Kasumi-1 (cell line): Measurements from ENCODE around the gene TCERG1L.
"Not testable (repeated sequence)": the region's sequence is repeated elsewhere in the genome, so short reads cannot be mapped to it uniquely, and the experiment has no call there.

Source experiments
- DNase-seq, 2 experiments: peaks; one replicate each; lab custom pipeline; 2025; lab: John Stamatoyannopoulos, UW

Gene TCERG1L

GRCh38 chr10:131100418-131101410 is 210.8 kb downstream of the TCERG1L start:
- not testable (repeated sequence) for DNase-seq

GRCh38 chr10:131099028-131099726 is 212.3 kb downstream of the TCERG1L start:
- DNase-seq = no peak

GRCh38 chr10:131098416-131098952 is 213.0 kb downstream of the TCERG1L start:
- DNase-seq = no peak

GRCh38 chr10:131096031-131096430 is 215.5 kb downstream of the TCERG1L start:
- DNase-seq = no peak

- DNase-seq = no peak
Measured at GRCh38 chr10:131095313-131095580, 216.3 kb downstream of the TCERG1L start.

GRCh38 chr10:131094527-131095312 is 216.8 kb downstream of the TCERG1L start:
- no peak for DNase-seq

- no peak for DNase-seq
Measured at GRCh38 chr10:131093795-131094366, 217.6 kb downstream of the TCERG1L start.

GRCh38 chr10:131093346-131093745 is 218.2 kb downstream of the TCERG1L start:
- no peak for DNase-seq

- no peak for DNase-seq
Measured at GRCh38 chr10:131092876-131093275, 218.6 kb downstream of the TCERG1L start.

- no peak for DNase-seq
Measured at GRCh38 chr10:131092386-131092785, 219.1 kb downstream of the TCERG1L start.

- no peak for DNase-seq
Measured at GRCh38 chr10:131091682-131092081, 219.8 kb downstream of the TCERG1L start.

- DNase-seq = no peak
Measured at GRCh38 chr10:131090761-131091661, 220.5 kb downstream of the TCERG1L start.

- no peak for DNase-seq
Measured at GRCh38 chr10:131089861-131090260, 221.7 kb downstream of the TCERG1L start.

GRCh38 chr10:131089150-131089549 is 222.4 kb downstream of the TCERG1L start:
- no peak for DNase-seq

- no peak for DNase-seq
Measured at GRCh38 chr10:131088619-131089018, 222.9 kb downstream of the TCERG1L start.

GRCh38 chr10:131087464-131088215 is 223.9 kb downstream of the TCERG1L start:
- DNase-seq = no peak

- no peak for DNase-seq
Measured at GRCh38 chr10:131086511-131086910, 225.0 kb downstream of the TCERG1L start.

- no peak for DNase-seq
Measured at GRCh38 chr10:131086094-131086493, 225.4 kb downstream of the TCERG1L start.

- no peak for DNase-seq
Measured at GRCh38 chr10:131085091-131085860, 226.2 kb downstream of the TCERG1L start.
